Measurements from ENCODE around the gene GPM6B.
"Not testable (repeated sequence)": the region's sequence is repeated elsewhere in the genome, so short reads cannot be mapped to it uniquely, and the experiment has no call there.

GPM6B gene

DNA sequence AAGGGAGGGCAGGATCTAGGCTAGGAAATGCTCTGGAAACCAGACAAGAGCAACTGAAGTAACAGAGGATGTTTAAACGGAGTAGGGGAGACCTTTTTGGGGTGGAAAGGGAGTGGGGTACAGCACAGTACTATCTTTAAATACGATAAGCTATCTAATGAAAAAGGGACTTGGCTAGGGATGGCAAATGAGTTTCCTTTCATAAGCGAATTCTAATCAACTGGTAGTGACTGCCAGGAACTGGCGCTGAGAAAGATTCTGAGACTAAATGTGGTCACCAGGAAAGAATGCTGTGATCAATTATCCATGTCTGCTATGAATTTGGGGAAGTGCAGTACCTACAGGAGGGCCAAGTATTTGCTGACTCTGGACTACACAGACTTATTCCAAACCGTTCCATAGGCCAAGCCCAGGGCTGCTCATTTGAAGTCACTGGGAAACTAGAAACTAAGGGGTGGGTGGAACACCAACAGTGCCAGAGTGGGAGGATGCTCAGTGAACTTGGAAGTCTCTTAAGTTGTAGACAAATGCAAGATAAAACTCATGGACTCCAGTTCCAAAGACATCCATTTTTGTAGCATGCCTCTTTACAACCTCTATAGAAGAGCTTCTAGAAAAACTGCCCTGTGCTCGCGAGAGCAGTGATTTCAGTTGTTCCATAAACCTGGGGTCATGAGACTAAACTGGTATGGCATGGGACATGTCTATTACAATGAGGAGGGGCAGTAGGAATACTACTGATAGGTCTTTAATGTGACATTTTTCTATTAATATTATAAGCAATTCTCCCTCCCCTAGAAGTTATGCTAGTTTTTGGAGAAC, 84.4 kb downstream of the GPM6B start:
- DNase-seq (ENCODE audit: low read depth in 2 of 2): no peak

DNA sequence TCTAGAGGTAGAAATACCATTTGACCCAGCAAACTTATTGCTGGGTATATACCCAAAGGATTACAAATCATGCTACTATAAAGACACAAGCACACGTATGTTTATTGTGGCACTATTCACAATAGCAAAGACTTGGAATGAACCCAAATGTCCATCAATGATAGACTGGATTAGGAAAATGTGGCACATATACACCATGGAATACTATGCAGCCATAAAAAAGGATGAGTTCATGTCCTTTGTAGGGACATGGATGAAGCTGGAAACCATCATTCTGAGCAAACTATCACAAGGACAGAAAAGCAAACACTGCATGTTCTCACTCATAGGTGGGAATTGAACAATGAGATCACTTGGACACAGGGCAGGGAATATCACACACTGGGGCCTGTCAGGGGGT, 86.4 kb downstream of the GPM6B start:
- not testable (repeated sequence) for DNase-seq (ENCODE audit: low read depth in 2 of 2)

DNA sequence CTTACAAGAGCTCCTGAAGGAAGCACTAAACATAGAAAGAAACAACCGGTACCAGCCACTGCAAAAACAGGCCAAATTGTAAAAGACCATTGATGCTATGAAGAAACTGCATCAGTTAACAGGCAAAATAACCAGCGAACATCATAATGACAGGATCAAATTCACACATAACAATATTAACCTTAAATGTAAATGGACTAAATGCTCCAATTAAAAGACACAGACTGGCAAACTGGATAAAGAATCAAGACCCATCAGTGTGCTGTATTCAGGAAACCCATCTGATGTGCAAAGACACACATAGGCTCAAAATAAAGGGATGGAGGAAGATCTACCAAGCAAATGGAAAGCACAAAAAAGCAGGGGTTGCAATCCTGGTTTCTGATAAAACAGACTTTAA, 90.3 kb downstream of the GPM6B start:
- not testable (repeated sequence) for DNase-seq (ENCODE audit: low read depth in 2 of 2)

DNA sequence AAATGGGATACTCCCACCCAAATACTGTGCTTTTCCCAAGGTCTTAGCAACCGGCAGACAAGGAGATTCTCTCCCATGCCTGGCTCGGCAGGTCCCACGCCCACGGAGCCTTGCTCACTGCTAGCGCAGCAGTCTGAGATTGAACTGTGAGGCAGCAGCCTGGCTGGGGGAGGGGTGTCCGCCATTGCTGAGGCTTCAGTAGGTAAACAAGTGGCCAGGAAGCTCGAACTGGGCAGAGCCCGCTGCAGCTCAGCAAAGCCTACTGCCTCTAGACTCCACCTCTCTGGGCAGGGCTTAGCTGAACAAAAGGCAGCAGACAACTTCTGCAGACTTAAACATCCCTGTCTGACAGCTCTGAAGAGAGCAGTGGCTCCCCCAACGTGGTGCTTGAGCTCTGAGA, 92.0 kb downstream of the GPM6B start:
- not testable (repeated sequence) for DNase-seq (ENCODE audit: low read depth in 2 of 2)

DNA sequence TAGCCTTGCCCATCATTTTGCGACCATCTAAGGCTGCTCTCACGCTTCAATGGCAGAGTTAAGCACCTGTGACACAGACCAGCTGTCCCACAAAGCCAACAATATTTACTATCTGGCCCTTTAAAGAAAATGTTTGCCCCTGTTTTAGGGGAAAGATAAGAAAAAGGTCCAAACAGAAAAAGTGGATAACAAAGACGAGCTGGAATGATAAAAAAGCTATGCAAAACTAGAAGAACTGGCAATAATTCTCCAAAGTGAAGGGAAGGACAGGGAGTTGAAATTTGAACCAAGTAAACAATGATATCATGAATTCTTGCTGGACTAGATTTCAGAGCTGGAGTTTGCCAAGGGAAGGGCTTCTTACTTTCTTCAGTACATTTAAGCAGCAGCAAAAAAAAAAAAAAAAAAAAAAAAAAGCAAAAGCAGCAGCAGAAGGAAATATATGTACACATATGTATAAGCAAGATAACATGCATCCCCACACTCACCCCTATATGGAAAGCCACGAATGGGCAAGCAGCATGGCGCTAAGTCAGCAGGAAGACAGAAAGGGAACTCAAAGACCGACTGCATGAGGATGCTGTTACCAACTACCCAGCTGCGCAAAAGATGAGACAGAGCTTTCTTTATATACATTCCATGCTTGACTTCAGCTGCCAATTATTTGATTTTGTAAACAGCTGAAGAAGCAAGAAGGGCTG, 94.9 kb downstream of the GPM6B start:
- no peak for DNase-seq (ENCODE audit: low read depth in 2 of 2)

DNA sequence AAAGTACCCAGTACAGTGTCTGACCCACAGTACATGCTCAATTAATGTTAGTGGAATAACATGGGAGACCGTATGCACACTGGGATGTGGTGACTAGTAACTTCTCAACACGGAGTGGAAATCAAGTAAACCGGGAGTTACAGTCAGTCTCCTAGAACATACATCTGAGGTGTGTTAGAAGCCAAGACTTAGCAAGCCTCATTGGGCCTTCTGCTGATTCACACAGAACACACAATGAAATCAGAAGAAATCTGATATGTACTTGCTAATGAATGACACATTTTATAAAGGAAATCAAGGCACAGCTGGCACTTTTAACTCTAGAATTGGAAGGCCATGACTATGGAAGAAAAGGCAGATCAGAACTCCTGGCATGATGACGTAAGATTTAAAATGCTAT, 95.5 kb downstream of the GPM6B start:
- DNase-seq (ENCODE audit: low read depth in 2 of 2): no peak

Measured in stimulated activated CD4-positive, alpha-beta T cell treated with anti-CD3 and anti-CD28 coated beads, Interleukin-12 subunit alpha, Interleukin-12 subunit beta, amount 100 ng/mL, for 24 hours (primary cell).